Measurements from ENCODE around the gene CIDEC. TPM values are rescaled to one million over a fixed set of nuclear protein-coding genes. Genes with fewer than 3 reads are reported as not detected.
"Not testable (repeated sequence)": the region's sequence is repeated elsewhere in the genome, so short reads cannot be mapped to it uniquely, and the experiment has no call there.

Gene CIDEC
- total and polyA plus RNA-seq, 2 donors from 2014 or later, result not detected

GRCh38 chr3:9876991-9877390, 3.1 kb downstream of the CIDEC start:
- Histone ChIP-seq H3K4me1 (ENCODE audit: control insufficient read depth in 2 of 3, insufficient read depth in 2 of 3, low read depth in 1 of 3, low read length in 3 of 3) (no peaks in the 10 kb centered on the region), H3K4me3 (ENCODE audit: low read length in 3 of 3) (no peak overlapping the region), H3K9me3 (ENCODE audit: control insufficient read depth in 2 of 3, insufficient read depth in 1 of 3, low read length in 3 of 3) (no peaks in the 10 kb centered on the region), H3K27me3 (ENCODE audit: control insufficient read depth, insufficient read depth, low read length) (no peaks in the 10 kb centered on the region), H3K9ac (ENCODE audit: low read length in 3 of 3) (no peak overlapping the region), H3K36me3 (ENCODE audit: control insufficient read depth in 2 of 3, insufficient read depth in 3 of 3, low read length in 3 of 3) (no peaks in the 10 kb centered on the region), H3K27ac (ENCODE audit: low read depth in 2 of 2, low read length in 2 of 2) (no peak overlapping the region)
- DNase-seq (no peak), FAIRE-seq (no peak)
- intact Hi-C loops (cut with DNase I), result no loop called here
- TF ChIP-seq, protein P1, sequence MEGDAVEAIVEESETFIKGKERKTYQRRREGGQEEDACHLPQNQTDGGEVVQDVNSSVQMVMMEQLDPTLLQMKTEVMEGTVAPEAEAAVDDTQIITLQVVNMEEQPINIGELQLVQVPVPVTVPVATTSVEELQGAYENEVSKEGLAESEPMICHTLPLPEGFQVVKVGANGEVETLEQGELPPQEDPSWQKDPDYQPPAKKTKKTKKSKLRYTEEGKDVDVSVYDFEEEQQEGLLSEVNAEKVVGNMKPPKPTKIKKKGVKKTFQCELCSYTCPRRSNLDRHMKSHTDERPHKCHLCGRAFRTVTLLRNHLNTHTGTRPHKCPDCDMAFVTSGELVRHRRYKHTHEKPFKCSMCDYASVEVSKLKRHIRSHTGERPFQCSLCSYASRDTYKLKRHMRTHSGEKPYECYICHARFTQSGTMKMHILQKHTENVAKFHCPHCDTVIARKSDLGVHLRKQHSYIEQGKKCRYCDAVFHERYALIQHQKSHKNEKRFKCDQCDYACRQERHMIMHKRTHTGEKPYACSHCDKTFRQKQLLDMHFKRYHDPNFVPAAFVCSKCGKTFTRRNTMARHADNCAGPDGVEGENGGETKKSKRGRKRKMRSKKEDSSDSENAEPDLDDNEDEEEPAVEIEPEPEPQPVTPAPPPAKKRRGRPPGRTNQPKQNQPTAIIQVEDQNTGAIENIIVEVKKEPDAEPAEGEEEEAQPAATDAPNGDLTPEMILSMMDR (IDR thresholded peaks at IDR 0.05; ENCODE audit: borderline replicate concordance, extremely low read depth, insufficient read depth), result no peak

DNA sequence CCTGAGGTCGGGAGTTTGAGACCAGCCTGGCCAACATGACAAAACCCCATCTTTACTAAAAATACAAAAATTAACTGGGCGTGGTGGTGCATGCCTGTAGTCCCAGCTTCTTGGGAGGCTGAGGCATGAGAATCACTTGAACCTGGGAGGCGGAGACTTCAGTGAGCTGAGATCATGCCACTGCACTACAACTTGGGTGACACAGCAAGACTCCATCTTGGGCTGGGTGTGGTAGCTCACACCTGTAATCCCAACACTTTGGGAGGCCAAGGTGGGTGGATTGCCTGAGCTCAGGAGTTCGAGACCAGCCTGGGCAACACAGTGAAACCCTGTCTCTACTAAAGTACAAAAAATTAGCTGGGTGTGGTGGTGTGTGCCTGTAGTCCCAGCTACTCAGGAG, 3.8 kb downstream of the CIDEC start:
- not testable (repeated sequence) for FAIRE-seq

GRCh38 chr3:9875448-9875847, 4.6 kb downstream of the CIDEC start:
- TF ChIP-seq, protein P1 (IDR thresholded peaks at IDR 0.05; ENCODE audit: borderline replicate concordance, extremely low read depth, insufficient read depth), result no peak
- no peak for FAIRE-seq
- Histone ChIP-seq H3K4me1 (ENCODE audit: control insufficient read depth in 2 of 3, insufficient read depth in 2 of 3, low read depth in 1 of 3, low read length in 3 of 3) (no peaks in the 10 kb centered on the region), H3K9ac (ENCODE audit: low read length in 3 of 3) (no peak overlapping the region), H3K4me3 (ENCODE audit: low read length in 3 of 3) (no peak overlapping the region), H3K27ac (ENCODE audit: low read depth in 2 of 2, low read length in 2 of 2) (no peak overlapping the region), H3K27me3 (ENCODE audit: control insufficient read depth, insufficient read depth, low read length) (no peaks in the 10 kb centered on the region), H3K36me3 (ENCODE audit: control insufficient read depth in 2 of 3, insufficient read depth in 3 of 3, low read length in 3 of 3) (no peaks in the 10 kb centered on the region), H3K9me3 (ENCODE audit: control insufficient read depth in 2 of 3, insufficient read depth in 1 of 3, low read length in 3 of 3) (no peaks in the 10 kb centered on the region)
- intact Hi-C loops (cut with DNase I), result no loop called here
- DNase-seq, result no peak

More for the DNA sequence above, 3.8 kb downstream of the CIDEC start:
- H3K9ac ChIP-seq (ENCODE audit: low read length in 3 of 3); H3K9me3 ChIP-seq (ENCODE audit: control insufficient read depth in 2 of 3, insufficient read depth in 1 of 3, low read length in 3 of 3); H3K4me3 ChIP-seq (ENCODE audit: low read length in 3 of 3); DNase-seq; H3K27me3 ChIP-seq (ENCODE audit: control insufficient read depth, insufficient read depth, low read length); H3K36me3 ChIP-seq (ENCODE audit: control insufficient read depth in 2 of 3, insufficient read depth in 3 of 3, low read length in 3 of 3); intact Hi-C loops (cut with DNase I); H3K4me1 ChIP-seq (ENCODE audit: control insufficient read depth in 2 of 3, insufficient read depth in 2 of 3, low read depth in 1 of 3, low read length in 3 of 3); H3K27ac ChIP-seq (ENCODE audit: low read depth in 2 of 2, low read length in 2 of 2): not testable (repeated sequence)

GRCh38 chr3:9872067-9872466, 8.0 kb downstream of the CIDEC start:
- DNase-seq; FAIRE-seq; H3K9me3 ChIP-seq (ENCODE audit: control insufficient read depth in 2 of 3, insufficient read depth in 1 of 3, low read length in 3 of 3); H3K4me1 ChIP-seq (ENCODE audit: control insufficient read depth in 2 of 3, insufficient read depth in 2 of 3, low read depth in 1 of 3, low read length in 3 of 3); H3K36me3 ChIP-seq (ENCODE audit: control insufficient read depth in 2 of 3, insufficient read depth in 3 of 3, low read length in 3 of 3); H3K4me3 ChIP-seq (ENCODE audit: low read length in 3 of 3); H3K27me3 ChIP-seq (ENCODE audit: control insufficient read depth, insufficient read depth, low read length); H3K9ac ChIP-seq (ENCODE audit: low read length in 3 of 3); intact Hi-C loops (cut with DNase I); H3K27ac ChIP-seq (ENCODE audit: low read depth in 2 of 2, low read length in 2 of 2): not testable (repeated sequence)

- Histone ChIP-seq H3K27ac (ENCODE audit: low read depth in 2 of 2, low read length in 2 of 2) (no peak overlapping the region), H3K4me1 (ENCODE audit: control insufficient read depth in 2 of 3, insufficient read depth in 2 of 3, low read depth in 1 of 3, low read length in 3 of 3) (no peaks in the 10 kb centered on the region), H3K27me3 (ENCODE audit: control insufficient read depth, insufficient read depth, low read length) (no peaks in the 10 kb centered on the region), H3K4me3 (ENCODE audit: low read length in 3 of 3) (no peak overlapping the region), H3K36me3 (ENCODE audit: control insufficient read depth in 2 of 3, insufficient read depth in 3 of 3, low read length in 3 of 3) (no peaks in the 10 kb centered on the region), H3K9ac (ENCODE audit: low read length in 3 of 3) (no peak overlapping the region), H3K9me3 (ENCODE audit: control insufficient read depth in 2 of 3, insufficient read depth in 1 of 3, low read length in 3 of 3) (no peaks in the 10 kb centered on the region)
- intact Hi-C loops (cut with DNase I), result no loop called here
- TF ChIP-seq, protein P1 (IDR thresholded peaks at IDR 0.05; ENCODE audit: borderline replicate concordance, extremely low read depth, insufficient read depth), result no peak
- DNase-seq (no peak), FAIRE-seq (no peak)
Measured at GRCh38 chr3:9870978-9871377, 9.1 kb downstream of the CIDEC start.
